Measurements from ENCODE around the gene MTF1.

Gene MTF1

DNA sequence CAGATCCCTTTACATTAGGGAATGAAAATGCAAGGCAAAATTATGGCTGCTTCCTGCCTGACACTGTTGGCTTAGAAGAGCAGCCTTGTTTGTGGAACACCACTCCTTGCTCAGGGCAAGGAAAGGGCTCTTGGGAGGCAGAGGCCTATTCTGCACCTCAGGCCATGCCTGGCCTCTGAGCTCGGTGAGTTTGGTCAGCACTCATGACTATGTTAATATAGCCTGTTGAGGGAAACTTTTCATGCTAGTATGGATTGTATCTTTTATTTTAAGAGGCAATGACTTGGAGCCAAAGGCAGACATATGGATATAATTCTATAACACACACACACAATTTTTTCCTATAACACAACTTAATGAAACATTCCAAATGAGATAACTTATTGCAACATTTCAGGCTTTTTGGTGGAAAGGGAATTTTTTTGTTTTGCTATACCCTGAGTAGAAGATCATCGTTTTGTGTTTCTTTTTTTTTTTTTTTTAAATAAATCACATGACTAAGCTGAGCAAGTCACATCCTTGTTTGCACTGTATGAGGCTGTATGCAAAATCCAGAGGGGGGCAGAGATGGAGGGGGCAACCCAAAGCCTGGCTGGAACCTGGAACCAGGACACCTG is 45.8 kb downstream of the MTF1 start:
- Histone ChIP-seq H2AFZ (ENCODE audit: low read depth, low read length) (no peak overlapping the region), H3K36me3 (ENCODE audit: insufficient read depth, low read length) (peaks cover 35% of the 10 kb centered on the region), H3K27me3 (ENCODE audit: insufficient read depth, low read length) (no peaks in the 10 kb centered on the region), H3K4me1 (ENCODE audit: insufficient read depth, low read length) (peaks cover 16% of the 10 kb centered on the region), H3K9me3 (ENCODE audit: low read length) (no peaks in the 10 kb centered on the region), H3K4me3 (ENCODE audit: low read length) (no peak overlapping the region)

DNA sequence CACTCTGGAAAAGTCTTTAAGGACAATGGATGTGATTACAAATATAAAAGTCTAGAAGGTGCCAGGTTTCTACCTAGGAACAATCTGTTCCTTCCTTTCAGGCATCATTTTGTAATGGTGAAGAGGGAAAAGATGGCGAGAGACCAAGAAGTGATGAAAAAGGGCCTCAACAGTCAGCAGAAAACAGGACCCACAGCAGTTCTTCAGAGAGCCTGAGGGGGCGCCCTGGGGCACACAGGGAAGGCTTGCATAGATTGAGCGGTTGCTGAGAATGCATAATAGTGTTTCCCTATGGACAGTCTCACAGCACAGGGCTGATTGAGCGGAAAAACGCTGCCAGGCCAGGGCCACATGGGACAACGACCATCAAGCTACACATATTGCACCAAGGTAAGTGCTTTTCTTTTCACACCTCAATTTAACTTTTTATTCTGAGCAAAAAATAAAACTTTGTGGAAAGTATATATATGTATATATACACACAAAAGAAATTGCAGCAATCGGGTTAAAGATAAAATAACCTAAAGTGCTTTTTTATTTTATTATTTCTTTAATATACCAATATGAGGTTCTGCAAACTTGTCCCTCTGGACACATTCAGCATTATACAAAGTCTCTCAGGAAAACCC is 48.3 kb downstream of the MTF1 start:
- H3K4me1 ChIP-seq (ENCODE audit: insufficient read depth, low read length): peaks cover 27% of the 10 kb centered on the region
- no peaks in the 10 kb centered on the region for H3K27me3 ChIP-seq (ENCODE audit: insufficient read depth, low read length)
- H3K36me3 ChIP-seq (ENCODE audit: insufficient read depth, low read length): peaks cover 27% of the 10 kb centered on the region
- no peak overlapping the region for H3K4me3 ChIP-seq (ENCODE audit: low read length)
- H3K9me3 ChIP-seq (ENCODE audit: low read length): no peaks in the 10 kb centered on the region
- no peak overlapping the region for H2AFZ ChIP-seq (ENCODE audit: low read depth, low read length)

DNA sequence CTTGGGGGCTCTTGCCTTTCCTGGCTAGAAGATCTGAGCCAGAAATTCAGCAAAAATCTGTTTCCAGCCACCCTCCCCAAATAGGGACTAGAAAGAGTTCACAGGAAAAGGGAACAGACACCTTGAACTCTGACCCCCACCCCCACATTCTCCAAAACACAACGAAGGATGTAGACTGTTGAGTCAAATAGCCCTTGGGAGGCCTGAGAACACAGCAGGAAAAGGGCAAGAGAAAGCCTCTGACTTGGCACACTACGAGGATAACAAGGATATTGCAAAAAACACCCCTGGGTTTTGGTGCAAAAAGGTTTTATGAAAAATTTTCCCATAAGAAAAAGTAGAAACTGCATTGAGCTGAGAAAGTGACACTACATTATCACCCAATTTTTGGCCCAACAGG is 49.5 kb downstream of the MTF1 start:
- Histone ChIP-seq H3K9me3 (ENCODE audit: low read length) (no peaks in the 10 kb centered on the region), H3K27me3 (ENCODE audit: insufficient read depth, low read length) (no peaks in the 10 kb centered on the region), H2AFZ (ENCODE audit: low read depth, low read length) (no peak overlapping the region), H3K4me3 (ENCODE audit: low read length) (no peak overlapping the region), H3K36me3 (ENCODE audit: insufficient read depth, low read length) (peaks cover 29% of the 10 kb centered on the region), H3K4me1 (ENCODE audit: insufficient read depth, low read length) (peaks cover 27% of the 10 kb centered on the region)

DNA sequence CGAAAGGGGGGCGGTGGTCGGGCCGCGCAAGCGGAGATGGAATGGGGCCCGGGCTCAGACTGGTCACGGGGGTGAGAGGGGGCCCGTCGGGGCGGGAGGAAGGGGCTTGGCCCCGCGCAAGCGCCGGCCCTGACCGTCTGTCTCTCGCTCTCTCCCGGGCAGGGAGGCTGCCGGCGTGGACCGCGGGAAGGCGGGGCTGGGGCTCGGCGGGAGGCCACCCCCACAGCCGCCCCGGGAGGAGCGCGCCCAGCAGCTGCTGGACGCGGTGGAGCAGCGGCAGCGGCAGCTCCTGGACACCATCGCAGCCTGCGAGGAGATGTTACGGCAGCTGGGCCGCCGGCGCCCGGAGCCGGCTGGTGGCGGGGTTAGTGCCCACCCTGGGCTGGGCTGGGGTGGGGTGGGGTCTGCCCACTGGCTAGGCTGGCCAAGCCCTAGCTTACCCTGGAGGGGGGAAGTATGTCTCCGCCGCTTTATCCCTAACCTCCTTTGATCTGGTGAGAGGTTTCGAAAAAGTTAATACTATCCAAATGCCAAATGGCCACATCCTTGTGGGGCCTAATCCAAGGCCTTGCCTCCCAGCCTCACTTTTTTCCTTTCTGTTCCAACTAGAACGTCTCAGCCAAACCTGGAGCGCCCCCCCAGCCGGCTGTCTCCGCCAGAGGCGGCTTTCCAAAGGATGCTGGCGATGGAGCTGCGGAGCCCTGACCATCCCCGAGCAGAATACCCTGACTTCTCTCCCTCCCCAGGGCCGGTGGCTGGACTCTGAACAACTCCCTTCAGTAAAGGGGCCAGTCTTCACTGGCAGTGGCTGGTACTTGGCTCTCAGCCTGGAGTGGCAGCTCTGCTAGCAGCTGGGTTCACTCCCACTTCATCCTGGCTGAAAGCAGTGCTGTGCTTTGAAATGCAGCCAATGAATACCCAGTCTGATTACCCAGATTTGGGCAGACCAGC is 50.7 kb downstream of the MTF1 start:
- H3K36me3 ChIP-seq (ENCODE audit: insufficient read depth, low read length): peaks cover 33% of the 10 kb centered on the region
- H3K9me3 ChIP-seq (ENCODE audit: low read length): no peaks in the 10 kb centered on the region
- H3K4me1 ChIP-seq (ENCODE audit: insufficient read depth, low read length): peaks cover 27% of the 10 kb centered on the region
- peak overlapping the region; percentile 98 for H3K4me3 ChIP-seq (ENCODE audit: low read length)
- H3K27me3 ChIP-seq (ENCODE audit: insufficient read depth, low read length): no peaks in the 10 kb centered on the region
- peak overlapping the region; percentile 57 for H2AFZ ChIP-seq (ENCODE audit: low read depth, low read length)

DNA sequence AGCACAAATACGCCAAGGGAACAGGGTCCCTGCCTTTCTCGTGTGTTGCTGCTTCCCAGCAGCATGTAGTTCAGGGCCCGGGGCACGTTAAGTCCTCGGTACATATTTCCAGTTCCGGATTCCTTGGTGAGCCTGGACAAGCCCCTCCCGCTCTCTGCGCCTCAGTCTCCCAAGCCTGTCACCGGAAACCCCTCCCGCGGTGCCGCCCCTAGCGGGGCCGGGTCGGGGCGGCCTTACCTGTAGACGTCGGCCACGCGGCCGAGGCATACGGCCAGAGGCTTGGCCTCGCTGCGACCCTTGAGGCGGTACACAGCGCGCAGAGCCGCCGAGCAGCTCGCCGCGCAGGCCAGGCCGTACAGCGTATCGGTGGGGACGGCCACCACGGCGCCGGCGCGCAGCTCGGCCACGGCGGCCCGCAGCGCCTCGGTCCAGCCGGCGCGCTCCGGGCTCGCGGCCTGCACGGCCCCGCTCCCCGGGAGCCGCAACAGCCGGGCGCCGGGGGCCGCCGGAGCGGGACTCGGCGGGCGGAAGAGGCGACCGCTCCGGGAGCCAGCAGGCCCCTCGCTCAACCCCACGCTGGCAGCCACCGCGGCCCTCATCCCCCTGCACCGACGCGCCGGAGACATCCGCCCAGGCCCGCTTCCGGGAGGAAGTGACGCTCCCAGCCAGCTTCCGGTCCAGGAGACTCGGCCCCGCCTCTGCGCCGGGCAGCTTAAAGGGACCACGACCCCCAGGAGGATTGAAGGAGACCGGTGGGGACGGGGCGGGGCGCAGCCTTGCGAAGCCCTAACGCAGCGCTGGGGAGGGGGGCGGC is 51.6 kb downstream of the MTF1 start, which contains the start of the genes C1orf122 and YRDC:
Gene C1orf122 (plus strand): TSS at position 236 of the 814 bp plus-strand sequence. CDS start 615 bp downstream, outside the sequence.
Gene YRDC (minus strand): TSS at position 654 of the 814 bp plus-strand sequence. CDS start 28 bp downstream, at position 626.
- Histone ChIP-seq H2AFZ (ENCODE audit: low read depth, low read length) (peak within 1 kb of the TSS; percentile 57), H3K9me3 (ENCODE audit: low read length) (no peaks in the 10 kb centered on the region), H3K27me3 (ENCODE audit: insufficient read depth, low read length) (no peaks in the 10 kb centered on the region), H3K4me3 (ENCODE audit: low read length) (peak within 1 kb of the TSS; percentile 98), H3K4me1 (ENCODE audit: insufficient read depth, low read length) (peaks cover 27% of the 10 kb centered on the region), H3K36me3 (ENCODE audit: insufficient read depth, low read length) (peaks cover 42% of the 10 kb centered on the region)

DNA sequence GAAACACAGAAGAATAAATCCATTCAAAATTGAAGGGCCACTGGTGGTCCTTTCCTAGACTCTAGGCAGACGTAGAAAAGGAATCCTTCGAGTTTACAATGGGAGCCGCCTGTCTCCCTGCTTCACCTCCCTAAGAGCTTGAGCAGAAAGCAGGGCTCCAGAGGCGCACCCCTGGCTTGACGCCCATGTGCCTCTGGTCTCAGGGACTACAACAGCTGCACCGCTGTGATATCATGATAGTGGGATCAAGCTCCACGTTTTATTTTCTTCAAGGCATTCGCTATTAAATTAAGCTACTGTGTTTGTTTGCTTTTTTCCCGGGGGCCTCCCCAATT is 52.2 kb downstream of the MTF1 start:
- peaks cover 45% of the 10 kb centered on the region for H3K36me3 ChIP-seq (ENCODE audit: insufficient read depth, low read length)
- no peak overlapping the region for H2AFZ ChIP-seq (ENCODE audit: low read depth, low read length)
- peaks cover 27% of the 10 kb centered on the region for H3K4me1 ChIP-seq (ENCODE audit: insufficient read depth, low read length)
- peak overlapping the region; percentile 98 for H3K4me3 ChIP-seq (ENCODE audit: low read length)
- H3K27me3 ChIP-seq (ENCODE audit: insufficient read depth, low read length): no peaks in the 10 kb centered on the region
- no peaks in the 10 kb centered on the region for H3K9me3 ChIP-seq (ENCODE audit: low read length)

DNA sequence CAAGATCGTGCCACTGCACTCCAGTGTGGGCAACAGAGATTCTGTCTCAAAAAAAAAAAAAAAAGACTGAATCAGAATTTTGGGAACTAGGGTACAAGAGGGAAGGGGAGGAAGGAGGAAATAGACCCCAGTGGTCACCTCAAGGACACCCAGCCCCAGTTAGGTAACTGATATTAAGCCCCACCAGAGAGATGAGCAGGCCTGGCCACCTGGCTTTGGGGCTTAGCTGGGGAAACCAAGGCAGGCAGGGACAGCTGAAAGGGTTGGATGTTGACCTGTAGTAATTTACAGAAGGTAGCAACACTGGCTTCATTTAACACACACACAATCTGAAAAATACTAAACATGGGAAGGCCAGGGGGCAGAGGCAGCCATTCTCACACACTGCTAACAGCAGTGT is 57.0 kb downstream of the MTF1 start:
- Histone ChIP-seq H3K9me3 (ENCODE audit: low read length) (no peaks in the 10 kb centered on the region), H2AFZ (ENCODE audit: low read depth, low read length) (no peak overlapping the region), H3K4me1 (ENCODE audit: insufficient read depth, low read length) (peaks cover 9% of the 10 kb centered on the region), H3K27me3 (ENCODE audit: insufficient read depth, low read length) (no peaks in the 10 kb centered on the region), H3K4me3 (ENCODE audit: low read length) (no peak overlapping the region), H3K36me3 (ENCODE audit: insufficient read depth, low read length) (peaks cover 79% of the 10 kb centered on the region)

DNA sequence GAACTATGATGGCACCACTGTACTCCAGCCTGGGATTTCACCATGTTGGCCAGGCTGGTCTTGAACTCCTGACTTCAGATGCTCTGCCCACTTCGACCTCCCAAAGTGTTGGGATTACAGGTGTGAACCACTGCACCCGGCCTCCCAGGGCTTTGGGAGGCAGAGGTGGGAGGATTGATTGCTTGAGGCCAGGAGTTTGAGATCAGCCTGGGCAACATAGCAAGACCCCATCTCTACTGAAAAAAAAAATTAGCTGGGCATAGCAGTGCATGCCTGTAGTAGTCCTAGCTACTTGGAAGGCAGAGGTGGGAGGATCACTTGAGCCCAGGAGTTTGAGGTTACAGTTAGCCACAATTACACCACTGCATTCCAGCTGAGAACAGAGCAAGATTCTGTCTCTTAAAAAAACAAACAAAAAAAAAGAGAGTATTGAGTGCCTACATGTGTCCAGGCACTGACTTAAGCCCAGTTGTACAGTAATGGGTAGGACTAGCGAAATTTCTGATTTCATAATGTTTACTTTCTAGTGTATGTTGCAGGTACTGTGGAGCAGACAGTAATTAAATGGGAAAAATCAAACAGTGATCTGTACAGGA is 61.5 kb downstream of the MTF1 start:
- peaks cover 46% of the 10 kb centered on the region for H3K36me3 ChIP-seq (ENCODE audit: insufficient read depth, low read length)
- H3K9me3 ChIP-seq (ENCODE audit: low read length): no peaks in the 10 kb centered on the region
- no peaks in the 10 kb centered on the region for H3K27me3 ChIP-seq (ENCODE audit: insufficient read depth, low read length)
- H3K4me3 ChIP-seq (ENCODE audit: low read length): no peak overlapping the region
- peaks cover 9% of the 10 kb centered on the region for H3K4me1 ChIP-seq (ENCODE audit: insufficient read depth, low read length)
- no peak overlapping the region for H2AFZ ChIP-seq (ENCODE audit: low read depth, low read length)

DNA sequence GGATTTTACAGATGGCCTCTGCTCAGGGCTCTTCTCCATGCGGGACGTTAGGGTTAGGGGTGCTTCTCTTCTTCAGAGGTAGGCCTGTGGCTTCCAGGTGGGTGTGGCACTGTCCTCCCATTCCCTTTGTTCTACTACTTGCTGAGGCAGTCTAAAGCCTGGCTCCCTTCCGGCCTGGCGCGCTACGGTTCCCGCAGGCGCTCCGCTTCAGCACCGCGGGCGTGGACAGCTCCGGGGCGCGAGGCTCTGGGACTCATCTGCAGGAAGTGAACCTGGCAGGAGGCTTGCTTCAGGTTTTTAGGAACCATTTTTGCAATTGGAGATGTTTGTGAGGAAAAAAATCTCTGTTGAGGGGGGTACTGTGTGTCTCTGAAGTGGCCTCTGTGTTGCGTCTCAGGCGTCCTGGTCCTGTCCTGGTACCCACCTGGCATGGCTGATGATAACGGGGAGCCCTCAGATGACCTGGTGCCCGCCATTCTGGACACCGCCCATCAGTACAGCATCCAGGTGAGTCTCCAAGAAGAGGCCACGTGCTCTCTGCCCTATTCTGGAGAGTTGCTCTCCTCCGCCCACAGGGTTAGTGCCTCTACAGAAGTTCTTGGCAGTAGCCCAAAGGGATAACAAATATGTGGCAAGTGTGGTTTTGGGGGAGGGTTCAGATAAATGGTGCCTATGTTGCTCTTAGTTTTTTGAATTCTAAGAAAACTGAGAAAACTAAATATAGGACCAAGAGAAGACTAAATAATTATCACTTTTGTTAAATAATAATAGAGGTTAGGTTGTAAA is 63.9 kb downstream of the MTF1 start:
- Histone ChIP-seq H3K36me3 (ENCODE audit: insufficient read depth, low read length) (peaks cover 30% of the 10 kb centered on the region), H3K27me3 (ENCODE audit: insufficient read depth, low read length) (no peaks in the 10 kb centered on the region), H3K4me3 (ENCODE audit: low read length) (peak overlapping the region; percentile 93)

DNA sequence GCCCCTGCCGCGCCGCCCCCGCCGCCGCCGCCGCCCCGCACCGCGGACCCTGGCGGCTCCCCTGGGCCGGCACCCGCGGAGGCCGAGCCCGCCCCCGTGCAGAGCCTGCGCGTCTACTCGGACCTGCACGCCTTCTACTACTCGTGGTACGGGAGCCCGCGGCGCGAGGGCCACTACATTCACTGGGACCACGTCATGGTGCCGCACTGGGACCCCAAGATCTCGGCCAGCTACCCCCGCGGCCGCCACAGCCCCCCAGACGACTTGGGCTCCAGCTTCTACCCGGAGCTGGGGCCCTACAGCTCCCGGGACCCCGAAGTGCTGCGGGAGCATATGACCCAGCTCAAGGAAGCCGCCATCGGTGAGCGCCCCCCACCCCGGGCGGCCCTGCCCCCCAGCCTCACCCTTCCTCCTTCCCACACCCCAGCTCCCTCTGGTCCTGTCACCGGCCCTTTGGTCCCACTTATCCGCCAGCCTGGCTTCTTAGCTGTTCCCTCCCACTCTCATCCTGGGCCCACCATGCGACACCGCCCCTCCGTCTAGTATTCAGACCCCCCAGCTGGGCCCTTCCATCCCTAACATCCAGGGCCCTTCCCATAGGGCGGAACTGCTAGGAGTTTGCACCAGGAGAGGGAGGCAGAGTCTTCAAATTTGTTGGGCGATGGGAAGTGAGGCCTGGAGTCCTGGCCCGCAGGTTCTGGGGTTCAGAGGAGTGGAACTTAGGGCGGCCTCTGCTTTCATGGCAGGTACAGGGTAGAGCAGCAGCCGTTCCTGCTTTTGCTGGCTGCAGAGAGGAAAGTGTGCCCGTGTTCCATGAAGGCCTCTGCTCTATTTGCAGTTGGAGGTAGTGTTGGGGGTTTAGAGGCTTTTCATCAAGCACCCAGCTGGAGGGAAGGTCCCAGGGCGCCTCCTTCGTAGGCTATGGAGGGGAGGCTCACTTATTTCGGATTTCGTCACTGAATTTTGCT is 64.7 kb downstream of the MTF1 start:
- H2AFZ ChIP-seq (ENCODE audit: low read depth, low read length): peak overlapping the region; percentile 82
- no peaks in the 10 kb centered on the region for H3K9me3 ChIP-seq (ENCODE audit: low read length)
- H3K36me3 ChIP-seq (ENCODE audit: insufficient read depth, low read length): peaks cover 22% of the 10 kb centered on the region
- H3K4me1 ChIP-seq (ENCODE audit: insufficient read depth, low read length): peaks cover 10% of the 10 kb centered on the region
- no peaks in the 10 kb centered on the region for H3K27me3 ChIP-seq (ENCODE audit: insufficient read depth, low read length)
- peak overlapping the region; percentile 93 for H3K4me3 ChIP-seq (ENCODE audit: low read length)

More for the DNA sequence above, 63.9 kb downstream of the MTF1 start:
- no peak overlapping the region for H2AFZ ChIP-seq (ENCODE audit: low read depth, low read length)
- no peaks in the 10 kb centered on the region for H3K9me3 ChIP-seq (ENCODE audit: low read length)
- peaks cover 10% of the 10 kb centered on the region for H3K4me1 ChIP-seq (ENCODE audit: insufficient read depth, low read length)

Data from neuron (in vitro differentiated cells).